ENCODE measurements around the gene SRRM4.

Gene SRRM4

GRCh38 chr12:119169150-119169549, 187.8 kb downstream of the SRRM4 start:
- TF ChIP-seq TAF1 (IDR thresholded peaks at IDR 0.05; ENCODE audit: borderline replicate concordance, insufficient read depth, low read length) (no peak), FOXP2 (optimal IDR thresholded peaks at IDR 0.05; ENCODE audit: borderline replicate concordance, extremely low read depth, extremely low read length, insufficient read depth) (no peak), POLR2AphosphoS5 (IDR thresholded peaks at IDR 0.05; ENCODE audit: low read depth, low read length) (no peak), SIN3A (IDR thresholded peaks at IDR 0.05; ENCODE audit: borderline replicate concordance, insufficient read depth, low read length) (no peak), REST (IDR thresholded peaks at IDR 0.05; ENCODE audit: insufficient read depth in 1 of 2, low read depth in 2 of 2, low read length in 2 of 2) (no peak)

- TF ChIP-seq REST (IDR thresholded peaks at IDR 0.05; ENCODE audit: insufficient read depth in 1 of 2, low read depth in 2 of 2, low read length in 2 of 2) (no peak), TAF1 (IDR thresholded peaks at IDR 0.05; ENCODE audit: borderline replicate concordance, insufficient read depth, low read length) (no peak), POLR2AphosphoS5 (IDR thresholded peaks at IDR 0.05; ENCODE audit: low read depth, low read length) (no peak), SIN3A (IDR thresholded peaks at IDR 0.05; ENCODE audit: borderline replicate concordance, insufficient read depth, low read length) (no peak), FOXP2 (optimal IDR thresholded peaks at IDR 0.05; ENCODE audit: borderline replicate concordance, extremely low read depth, extremely low read length, insufficient read depth) (no peak)
Observed at GRCh38 chr12:119171291-119171690, 189.9 kb downstream of the SRRM4 start.

GRCh38 chr12:119171691-119172425, 190.5 kb downstream of the SRRM4 start:
- no peak for TF ChIP-seq POLR2AphosphoS5 (IDR thresholded peaks at IDR 0.05; ENCODE audit: low read depth, low read length)

- TF ChIP-seq TAF1 (IDR thresholded peaks at IDR 0.05; ENCODE audit: borderline replicate concordance, insufficient read depth, low read length) (no peak), REST (IDR thresholded peaks at IDR 0.05; ENCODE audit: insufficient read depth in 1 of 2, low read depth in 2 of 2, low read length in 2 of 2) (no peak), POLR2AphosphoS5 (IDR thresholded peaks at IDR 0.05; ENCODE audit: low read depth, low read length) (no peak), SIN3A (IDR thresholded peaks at IDR 0.05; ENCODE audit: borderline replicate concordance, insufficient read depth, low read length) (no peak), FOXP2 (optimal IDR thresholded peaks at IDR 0.05; ENCODE audit: borderline replicate concordance, extremely low read depth, extremely low read length, insufficient read depth) (no peak)
Observed at GRCh38 chr12:119175081-119175480, 193.7 kb downstream of the SRRM4 start.

GRCh38 chr12:119176267-119177055, 195.1 kb downstream of the SRRM4 start:
- TF ChIP-seq REST (IDR thresholded peaks at IDR 0.05; ENCODE audit: insufficient read depth in 1 of 2, low read depth in 2 of 2, low read length in 2 of 2) (no peak), POLR2AphosphoS5 (IDR thresholded peaks at IDR 0.05; ENCODE audit: low read depth, low read length) (no peak), FOXP2 (optimal IDR thresholded peaks at IDR 0.05; ENCODE audit: borderline replicate concordance, extremely low read depth, extremely low read length, insufficient read depth) (no peak), SIN3A (IDR thresholded peaks at IDR 0.05; ENCODE audit: borderline replicate concordance, insufficient read depth, low read length) (no peak), TAF1 (IDR thresholded peaks at IDR 0.05; ENCODE audit: borderline replicate concordance, insufficient read depth, low read length) (no peak)
